ENCODE measurements around the gene DGKB. TPM values are rescaled to one million over a fixed set of nuclear protein-coding genes. Genes with fewer than 3 reads are reported as not detected.

Gene DGKB
- total RNA-seq, 1 experiment from 2014 or later = not detected

DNA sequence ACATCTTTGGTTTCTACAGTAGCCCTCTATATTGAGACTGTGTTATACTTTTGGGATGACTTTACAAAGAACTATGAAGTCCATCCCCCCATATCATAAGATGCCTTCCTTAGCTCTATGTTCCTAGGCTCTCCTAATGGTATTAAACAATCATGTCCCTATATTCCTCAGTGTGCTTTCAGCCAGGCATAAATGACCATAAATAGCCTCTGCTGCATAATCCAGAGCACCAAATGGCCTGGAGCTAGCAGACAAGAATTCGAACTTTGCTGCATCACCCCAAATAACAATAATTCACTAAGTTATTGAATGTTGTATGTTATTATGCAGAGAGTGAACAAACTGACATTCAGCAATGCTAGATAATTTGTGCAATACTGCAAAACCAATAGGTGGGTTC is 405.2 kb downstream of the DGKB start:
- DNase-seq (ENCODE audit: low read depth, low spot score) = no peak
- BruUV-seq (replicated peaks) = no TSS peak
- Histone ChIP-seq H3K4me3 (ENCODE audit: low read depth in 2 of 2, low read length in 2 of 2) (no peak overlapping the region), H3K27me3 (ENCODE audit: control insufficient read depth, insufficient read depth, low read length) (no peaks in the 10 kb centered on the region), H3K27ac (ENCODE audit: low read length) (no peak overlapping the region), H3K9me3 (ENCODE audit: control insufficient read depth, insufficient read depth, low read depth, low read length) (peaks cover 3% of the 10 kb centered on the region; the same call in 1 of the 2 replicates), H3K36me3 (ENCODE audit: control insufficient read depth, insufficient read depth, low read length) (no peaks in the 10 kb centered on the region), H3K4me1 (ENCODE audit: control insufficient read depth, insufficient read depth, low read length) (no peaks in the 10 kb centered on the region)
- ChIA-PET CTCF (no interaction called here), POLR2A (no interaction called here)
- intact Hi-C loops (cut with micrococcal nuclease; ENCODE audit: unreplicated experiment) (no loop called here), in situ Hi-C loops (cut with HindIII; ENCODE audit: low pct_unique_long_range_greater_than_20kb, low sequenced_read_pairs) (no loop called here)
- no peak for ATAC-seq
- TF ChIP-seq, protein P1, sequence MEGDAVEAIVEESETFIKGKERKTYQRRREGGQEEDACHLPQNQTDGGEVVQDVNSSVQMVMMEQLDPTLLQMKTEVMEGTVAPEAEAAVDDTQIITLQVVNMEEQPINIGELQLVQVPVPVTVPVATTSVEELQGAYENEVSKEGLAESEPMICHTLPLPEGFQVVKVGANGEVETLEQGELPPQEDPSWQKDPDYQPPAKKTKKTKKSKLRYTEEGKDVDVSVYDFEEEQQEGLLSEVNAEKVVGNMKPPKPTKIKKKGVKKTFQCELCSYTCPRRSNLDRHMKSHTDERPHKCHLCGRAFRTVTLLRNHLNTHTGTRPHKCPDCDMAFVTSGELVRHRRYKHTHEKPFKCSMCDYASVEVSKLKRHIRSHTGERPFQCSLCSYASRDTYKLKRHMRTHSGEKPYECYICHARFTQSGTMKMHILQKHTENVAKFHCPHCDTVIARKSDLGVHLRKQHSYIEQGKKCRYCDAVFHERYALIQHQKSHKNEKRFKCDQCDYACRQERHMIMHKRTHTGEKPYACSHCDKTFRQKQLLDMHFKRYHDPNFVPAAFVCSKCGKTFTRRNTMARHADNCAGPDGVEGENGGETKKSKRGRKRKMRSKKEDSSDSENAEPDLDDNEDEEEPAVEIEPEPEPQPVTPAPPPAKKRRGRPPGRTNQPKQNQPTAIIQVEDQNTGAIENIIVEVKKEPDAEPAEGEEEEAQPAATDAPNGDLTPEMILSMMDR (IDR thresholded peaks at IDR 0.05) = no peak
- TF ChIP-seq TCF7L2 (IDR thresholded peaks at IDR 0.05; ENCODE audit: low read depth, low read length) = no peak
- no peak for TF ChIP-seq SIN3A (IDR thresholded peaks at IDR 0.05; ENCODE audit: borderline replicate concordance, insufficient read depth, low read depth, low read length)
- TF ChIP-seq, protein P2, sequence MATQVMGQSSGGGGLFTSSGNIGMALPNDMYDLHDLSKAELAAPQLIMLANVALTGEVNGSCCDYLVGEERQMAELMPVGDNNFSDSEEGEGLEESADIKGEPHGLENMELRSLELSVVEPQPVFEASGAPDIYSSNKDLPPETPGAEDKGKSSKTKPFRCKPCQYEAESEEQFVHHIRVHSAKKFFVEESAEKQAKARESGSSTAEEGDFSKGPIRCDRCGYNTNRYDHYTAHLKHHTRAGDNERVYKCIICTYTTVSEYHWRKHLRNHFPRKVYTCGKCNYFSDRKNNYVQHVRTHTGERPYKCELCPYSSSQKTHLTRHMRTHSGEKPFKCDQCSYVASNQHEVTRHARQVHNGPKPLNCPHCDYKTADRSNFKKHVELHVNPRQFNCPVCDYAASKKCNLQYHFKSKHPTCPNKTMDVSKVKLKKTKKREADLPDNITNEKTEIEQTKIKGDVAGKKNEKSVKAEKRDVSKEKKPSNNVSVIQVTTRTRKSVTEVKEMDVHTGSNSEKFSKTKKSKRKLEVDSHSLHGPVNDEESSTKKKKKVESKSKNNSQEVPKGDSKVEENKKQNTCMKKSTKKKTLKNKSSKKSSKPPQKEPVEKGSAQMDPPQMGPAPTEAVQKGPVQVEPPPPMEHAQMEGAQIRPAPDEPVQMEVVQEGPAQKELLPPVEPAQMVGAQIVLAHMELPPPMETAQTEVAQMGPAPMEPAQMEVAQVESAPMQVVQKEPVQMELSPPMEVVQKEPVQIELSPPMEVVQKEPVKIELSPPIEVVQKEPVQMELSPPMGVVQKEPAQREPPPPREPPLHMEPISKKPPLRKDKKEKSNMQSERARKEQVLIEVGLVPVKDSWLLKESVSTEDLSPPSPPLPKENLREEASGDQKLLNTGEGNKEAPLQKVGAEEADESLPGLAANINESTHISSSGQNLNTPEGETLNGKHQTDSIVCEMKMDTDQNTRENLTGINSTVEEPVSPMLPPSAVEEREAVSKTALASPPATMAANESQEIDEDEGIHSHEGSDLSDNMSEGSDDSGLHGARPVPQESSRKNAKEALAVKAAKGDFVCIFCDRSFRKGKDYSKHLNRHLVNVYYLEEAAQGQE (IDR thresholded peaks at IDR 0.05; ENCODE audit: insufficient read depth in 1 of 2, low read depth in 2 of 2, low read length in 1 of 2) = no peak
- no peak for TF ChIP-seq POLR2AphosphoS5 (IDR thresholded peaks at IDR 0.05; ENCODE audit: low read depth, low read length)

DNA sequence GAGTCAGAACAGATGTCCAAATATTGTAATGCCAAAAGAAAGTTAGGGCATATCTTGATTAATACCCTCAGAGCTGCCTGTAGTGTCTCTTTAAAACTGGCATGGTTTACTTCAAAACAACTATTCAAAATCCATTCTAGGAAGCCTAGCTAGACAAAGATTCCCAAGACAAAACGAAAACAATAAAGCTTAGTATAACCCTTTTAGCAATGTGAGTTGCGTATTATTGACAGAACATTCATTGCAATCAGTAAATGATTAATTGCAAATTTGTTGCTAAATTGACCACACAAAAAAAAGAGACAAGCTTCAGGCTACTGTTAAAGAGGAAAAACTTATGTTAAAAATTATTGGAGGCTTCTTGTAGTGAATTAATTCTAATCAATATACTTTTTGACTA is 406.9 kb downstream of the DGKB start:
- in situ Hi-C loops (cut with HindIII; ENCODE audit: low pct_unique_long_range_greater_than_20kb, low sequenced_read_pairs) = no loop called here
- CTCF ChIA-PET = no interaction called here
- POLR2A ChIA-PET = no interaction called here
- Histone ChIP-seq H3K4me3 (ENCODE audit: low read depth in 2 of 2, low read length in 2 of 2) (no peak overlapping the region), H3K36me3 (ENCODE audit: control insufficient read depth, insufficient read depth, low read length) (no peaks in the 10 kb centered on the region), H3K9me3 (ENCODE audit: control insufficient read depth, insufficient read depth, low read depth, low read length) (no peaks in the 10 kb centered on the region; the same call in 1 of the 2 replicates), H3K27ac (ENCODE audit: low read length) (no peak overlapping the region), H3K27me3 (ENCODE audit: control insufficient read depth, insufficient read depth, low read length) (no peaks in the 10 kb centered on the region), H3K4me1 (ENCODE audit: control insufficient read depth, insufficient read depth, low read length) (no peaks in the 10 kb centered on the region)
- TF ChIP-seq POLR2AphosphoS5 (IDR thresholded peaks at IDR 0.05; ENCODE audit: low read depth, low read length) (no peak), TCF7L2 (IDR thresholded peaks at IDR 0.05; ENCODE audit: low read depth, low read length) (no peak), SIN3A (IDR thresholded peaks at IDR 0.05; ENCODE audit: borderline replicate concordance, insufficient read depth, low read depth, low read length) (no peak)
- TF ChIP-seq, protein P1 (IDR thresholded peaks at IDR 0.05) = no peak
- TF ChIP-seq, protein P2 (IDR thresholded peaks at IDR 0.05; ENCODE audit: insufficient read depth in 1 of 2, low read depth in 2 of 2, low read length in 1 of 2) = no peak
- intact Hi-C loops (cut with micrococcal nuclease; ENCODE audit: unreplicated experiment) = no loop called here
- BruUV-seq (replicated peaks) = no TSS peak
- no peak for DNase-seq (ENCODE audit: low read depth, low spot score)
- ATAC-seq = no peak
